K562 (cell line): ENCODE data around the gene GP1BA. TPM values are rescaled to one million over a fixed set of nuclear protein-coding genes. Genes with fewer than 3 reads are reported as not detected.

Experiments
- CCNT2 ChIP-seq: IDR thresholded peaks from 2 replicates; pipeline ENCODE4 v1.6.1; 2011; ENCODE audit warnings: borderline replicate concordance, low read depth, mild to moderate bottlenecking, moderate library complexity, mixed read lengths, low read length; ENCODE audit not compliant: insufficient read length; ENCODE audit errors: extremely low read depth
- CHD1 ChIP-seq: fragments of 200-600 bp; sonication (generic); IDR thresholded peaks from one replicate; pipeline ENCODE4 v1.6.1; 2012; ENCODE audit warnings: mild to moderate bottlenecking, moderate library complexity, low read length, inconsistent platforms
- CTCF ChIP-seq, 3 experiments: IDR thresholded peaks in 2 of 3; conservative IDR thresholded peaks in 1 of 3; 2 replicates each; pipeline ENCODE4 v1.5.1; 2011 to 2012; ENCODE audit warnings: low read length in 3 of 3, mild to moderate bottlenecking in 3 of 3, control low read depth in 2 of 3, improper control_type of control experiment in 1 of 3, inconsistent platforms in 1 of 3, low read depth in 1 of 3, mixed read lengths in 1 of 3, moderate library complexity in 1 of 3; ENCODE audit not compliant: insufficient read depth in 2 of 3
- GATAD2B ChIP-seq: fragments of 450-650 bp; IDR thresholded peaks from 2 replicates; pipeline ENCODE4 v1.6.1; 2017; ENCODE audit warnings: mild to moderate bottlenecking, borderline replicate concordance
- NR2F6 ChIP-seq: fragments of 450-650 bp; formaldehyde crosslinking; IDR thresholded peaks from 2 replicates; pipeline ENCODE4 v1.4.0; 2020; ENCODE audit warnings: mild to moderate bottlenecking
- POLR2AphosphoS5 ChIP-seq: IDR thresholded peaks from 2 replicates; pipeline ENCODE4 v1.6.1; 2011; ENCODE audit warnings: mild to moderate bottlenecking, low read depth, low read length, moderate library complexity; ENCODE audit not compliant: control insufficient read depth, insufficient read depth
- TRIM25 ChIP-seq: fragments of 450-650 bp; IDR thresholded peaks from 2 replicates; pipeline ENCODE4 v1.7.0; 2016; ENCODE audit warnings: borderline replicate concordance
- U2AF1 ChIP-seq: fragments of 200-400 bp; formaldehyde crosslinking; optimal IDR thresholded peaks from 2 replicates; pipeline ENCODE3; 2017; ENCODE audit warnings: mild to moderate bottlenecking, low read depth, low read length, moderate library complexity
- WHSC1 ChIP-seq: IDR thresholded peaks from one replicate; pipeline ENCODE4 v1.6.1; 2012; ENCODE audit warnings: low read length, control low read depth, inconsistent platforms
- ZNF280A ChIP-seq: fragments of 450-650 bp; IDR thresholded peaks from 2 replicates; pipeline ENCODE4 v1.6.1; 2018; ENCODE audit warnings: mild to moderate bottlenecking, low read depth; ENCODE audit not compliant: partially characterized antibody
- ZNF444 ChIP-seq: fragments of 250-450 bp; sonication (Bioruptor Pico); IDR thresholded peaks from 2 replicates; pipeline ENCODE4 v1.4.0; 2020; ENCODE audit warnings: mild to moderate bottlenecking, moderate library complexity
- ZNF75A ChIP-seq: fragments of 450-650 bp; formaldehyde crosslinking; IDR thresholded peaks from 2 replicates; pipeline ENCODE4 v1.4.0; 2020; ENCODE audit warnings: mild to moderate bottlenecking
- polyA plus RNA-seq, 8 experiments: library from polyadenylated mRNA; depleted of rRNA in 4 of 8; stranded (reverse) in 5 of 8; unstranded in 3 of 8; fragments of >200 nt; fragmentation: Nextera tagmentation in 2 of 8; fragmentation: Illumina TruSeq in 1 of 8; extraction: Ambion mirVana in 2 of 8; extraction: Trizol in 1 of 8; gene quantifications; 2 replicates each; pipeline versions ENCODE4 v1.2.1 to v1.2.3, GENCODE V29; 2011 to 2014; ENCODE audit warnings: inconsistent platforms in 1 of 8, missing spikeins in 1 of 8
- total RNA-seq, 7 experiments: library from RNA; depleted of rRNA in 6 of 7; stranded (reverse); fragments of >200 nt in 6 of 7; fragmentation: Illumina TruSeq in 2 of 7; extraction: Trizol in 2 of 7; gene quantifications; 2 replicates each; pipeline versions ENCODE4 v1.2.1 to v1.2.3, GENCODE V29; 2011 to 2021; ENCODE audit warnings: low replicate concordance in 1 of 7
- TF ChIP-seq, protein P1 (sequence below), 2 experiments: fragments of 200-800 bp in 1 of 2; sonication (Bioruptor generic) in 1 of 2; sonication (generic) in 1 of 2; formaldehyde crosslinking in 1 of 2; IDR thresholded peaks in 1 of 2; conservative IDR thresholded peaks in 1 of 2; 2 replicates each; pipeline versions ENCODE4 v1.5.0 to v1.6.1; 2016 to 2020; ENCODE audit warnings: missing compliant biosample characterization in 1 of 2, missing genetic modification characterization in 1 of 2, missing genetic modification reagents in 1 of 2

Gene GP1BA
- total and polyA plus RNA-seq, 9 of the 15 experiments (the other 6 are each of a cell fraction or from before 2014, with no cell fraction given): 0.01 TPM; not detected in 8

GRCh38 chr17:4948931-4949320 lies 16.8 kb downstream of the GP1BA start (continued):
- TF ChIP-seq, protein P1, sequence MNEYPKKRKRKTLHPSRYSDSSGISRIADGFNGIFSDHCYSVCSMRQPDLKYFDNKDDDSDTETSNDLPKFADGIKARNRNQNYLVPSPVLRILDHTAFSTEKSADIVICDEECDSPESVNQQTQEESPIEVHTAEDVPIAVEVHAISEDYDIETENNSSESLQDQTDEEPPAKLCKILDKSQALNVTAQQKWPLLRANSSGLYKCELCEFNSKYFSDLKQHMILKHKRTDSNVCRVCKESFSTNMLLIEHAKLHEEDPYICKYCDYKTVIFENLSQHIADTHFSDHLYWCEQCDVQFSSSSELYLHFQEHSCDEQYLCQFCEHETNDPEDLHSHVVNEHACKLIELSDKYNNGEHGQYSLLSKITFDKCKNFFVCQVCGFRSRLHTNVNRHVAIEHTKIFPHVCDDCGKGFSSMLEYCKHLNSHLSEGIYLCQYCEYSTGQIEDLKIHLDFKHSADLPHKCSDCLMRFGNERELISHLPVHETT (CRISPR knock-in tag; conservative IDR thresholded peaks at IDR 0.05 in 1 of 2, IDR thresholded peaks at IDR 0.05 in 1 of 2): no peak
- no peak for TF ChIP-seq WHSC1
- TF ChIP-seq CCNT2: peak; percentile 62
- no peak for TF ChIP-seq U2AF1
- peak; percentile 19; the same call in 1 of the 2 replicates for TF ChIP-seq POLR2AphosphoS5
- TF ChIP-seq CHD1: peak; percentile 43
- no peak for TF ChIP-seq TRIM25
- TF ChIP-seq CTCF (IDR thresholded peaks at IDR 0.05 in 2 of 3, conservative IDR thresholded peaks at IDR 0.05 in 1 of 3; ENCODE audit: insufficient read depth in 2 of 3, low read depth in 1 of 3, low read length in 3 of 3): no peak
- no peak for TF ChIP-seq ZNF280A
- no peak for TF ChIP-seq ZNF444 (CRISPR knock-in tag)
- peak; percentile 39; the same call in 1 of the 2 replicates for TF ChIP-seq GATAD2B
- TF ChIP-seq NR2F6: no peak
- TF ChIP-seq ZNF75A (CRISPR knock-in tag): no peak
